ENCODE measurements around the gene IL4. TPM values are rescaled to one million over a fixed set of nuclear protein-coding genes. Genes with fewer than 3 reads are reported as not detected.

The IL4 gene
- total RNA-seq, 2 experiments from 2014 or later, result 0.72 to 1.4 TPM

DNA sequence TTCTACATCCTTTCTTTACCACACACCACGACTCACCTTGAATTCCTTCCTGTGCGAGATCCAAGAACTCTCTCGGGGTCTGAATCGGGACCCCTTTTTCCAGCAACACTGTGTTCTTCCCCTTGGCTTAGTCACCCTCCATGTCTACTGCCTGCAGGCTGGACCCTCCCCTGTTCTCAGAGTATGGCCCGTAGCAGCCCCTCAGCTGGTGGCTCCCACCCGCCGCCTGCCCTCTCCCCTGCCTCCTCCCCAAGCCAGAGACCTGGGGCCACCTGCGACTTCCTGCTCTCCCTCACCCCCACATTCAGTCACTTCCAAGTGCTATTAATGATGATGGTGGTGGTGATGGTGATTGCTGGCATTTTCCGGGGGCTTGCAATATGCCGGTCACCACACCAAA lies 6.5 kb upstream of the IL4 start:
- DNase-seq (no peak), ATAC-seq (no peak)
- TF ChIP-seq CTCF (IDR thresholded peaks at IDR 0.05), result no peak
- CTCF ChIA-PET, result interaction anchor here (0.7 kb wide), 1 partner anchor 153 kb away, joined by 3 read pairs; no protein-coding TSS in a partner anchor
- H3K9me3 Mint-ChIP-seq, result no peaks in the 10 kb centered on the region
- no peaks in the 10 kb centered on the region for H3K27me3 Mint-ChIP-seq
- H3K36me3 Mint-ChIP-seq (ENCODE audit: low read depth), result no peaks in the 10 kb centered on the region
- H3K4me3 Mint-ChIP-seq, result no peak overlapping the region
- POLR2A ChIA-PET, result interaction anchor here (0.8 to 1.3 kb wide), 3 partner anchors 10 to 32 kb away, joined by 4 to 5 read pairs (median 4); no protein-coding TSS in a partner anchor
- peaks cover 23% of the 10 kb centered on the region for H3K4me1 Mint-ChIP-seq (ENCODE audit: low read depth)
- intact Hi-C loops (cut with micrococcal nuclease), result no loop called here
- H3K27ac Mint-ChIP-seq, result no peak overlapping the region

DNA sequence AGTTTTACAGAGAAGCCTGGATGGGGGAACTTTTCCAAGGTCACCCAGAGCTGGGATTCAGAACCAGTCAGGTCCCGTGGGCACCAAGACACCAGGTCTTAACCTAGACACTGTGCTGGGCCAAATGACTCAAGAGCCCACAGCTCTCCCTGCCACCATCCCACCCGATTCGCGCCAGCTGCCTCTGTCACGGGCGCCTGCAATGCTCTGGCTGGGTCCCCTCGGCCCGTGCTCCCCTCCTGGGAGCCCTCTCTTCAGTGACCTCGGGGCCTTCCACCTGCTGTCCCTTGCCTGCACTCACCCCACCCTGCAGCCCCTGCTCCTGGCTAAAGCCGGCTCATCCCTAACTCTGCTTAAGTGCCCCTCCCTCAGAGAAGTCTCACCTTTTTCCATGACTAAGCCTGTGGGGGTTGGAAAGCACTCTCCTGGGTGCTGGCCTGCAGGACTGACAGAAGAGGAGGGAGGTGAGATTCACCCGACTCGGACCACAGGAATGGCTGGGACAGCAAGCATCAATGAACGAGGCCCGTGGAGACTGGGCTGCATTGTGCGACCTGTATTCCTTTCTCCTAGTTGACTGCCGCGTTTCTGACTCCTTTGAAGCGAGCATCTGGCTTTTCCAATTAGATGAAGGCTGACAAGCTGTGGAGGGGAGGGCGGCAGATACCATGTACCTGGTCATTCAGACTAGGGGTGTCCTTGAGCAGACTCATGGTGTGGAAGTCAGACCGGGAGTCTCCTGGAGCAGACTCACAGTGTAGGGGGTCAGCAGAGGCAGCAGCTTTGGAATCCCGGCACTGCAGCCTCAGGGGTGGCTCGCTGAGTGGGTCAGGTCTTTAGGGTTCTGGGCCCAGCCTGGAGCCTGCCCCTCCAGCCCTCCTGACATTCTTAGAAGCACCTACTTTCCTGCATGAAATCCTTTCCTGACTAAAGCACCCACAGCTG lies 5.8 kb upstream of the IL4 start:
- Mint-ChIP-seq H3K27ac (no peak overlapping the region), H3K36me3 (ENCODE audit: low read depth) (no peaks in the 10 kb centered on the region), H3K27me3 (no peaks in the 10 kb centered on the region), H3K4me1 (ENCODE audit: low read depth) (peaks cover 17% of the 10 kb centered on the region), H3K4me3 (no peak overlapping the region), H3K9me3 (no peaks in the 10 kb centered on the region)
- POLR2A ChIA-PET, result no interaction called here
- no peak for ATAC-seq
- no peak for TF ChIP-seq CTCF (IDR thresholded peaks at IDR 0.05)
- intact Hi-C loops (cut with micrococcal nuclease), result no loop called here
- no peak for DNase-seq
- CTCF ChIA-PET, result no interaction called here

- ChIA-PET POLR2A (interaction anchor here (1.7 kb wide), 1 partner anchor 10 kb away, joined by 5 read pairs; no protein-coding TSS in a partner anchor), CTCF (no interaction called here)
- no peak for TF ChIP-seq CTCF (IDR thresholded peaks at IDR 0.05)
- Mint-ChIP-seq H3K36me3 (ENCODE audit: low read depth) (no peaks in the 10 kb centered on the region), H3K27me3 (no peaks in the 10 kb centered on the region), H3K4me1 (ENCODE audit: low read depth) (peaks cover 15% of the 10 kb centered on the region), H3K27ac (no peak overlapping the region), H3K9me3 (no peaks in the 10 kb centered on the region), H3K4me3 (no peak overlapping the region)
- intact Hi-C loops (cut with micrococcal nuclease), result no loop called here
- DNase-seq (no peak), ATAC-seq (no peak)
These were observed 4.9 kb upstream of the IL4 start for GRCh38 chr5:132668706-132669454.

- no peaks in the 10 kb centered on the region for H3K27me3 Mint-ChIP-seq
- intact Hi-C loops (cut with micrococcal nuclease), result no loop called here
- no peak overlapping the region for H3K4me3 Mint-ChIP-seq
- ATAC-seq (no peak), DNase-seq (no peak)
- CTCF ChIA-PET, result no interaction called here
- POLR2A ChIA-PET, result interaction anchor here (0.5 to 1.7 kb wide), 5 partner anchors 11 to 210 kb away, joined by 3 to 5 read pairs (median 3); no protein-coding TSS in a partner anchor
- H3K27ac Mint-ChIP-seq, result no peak overlapping the region
- H3K36me3 Mint-ChIP-seq (ENCODE audit: low read depth), result no peaks in the 10 kb centered on the region
- no peaks in the 10 kb centered on the region for H3K9me3 Mint-ChIP-seq
- H3K4me1 Mint-ChIP-seq (ENCODE audit: low read depth), result peaks cover 15% of the 10 kb centered on the region
- TF ChIP-seq CTCF (IDR thresholded peaks at IDR 0.05), result no peak
These were observed 4.4 kb upstream of the IL4 start for GRCh38 chr5:132669455-132669820.

All from activated CD8-positive, alpha-beta T cell treated with anti-CD3 and anti-CD28 coated beads for 36 hours (primary cell).